Activated B cell treated with CpG ODN at 0.5 μM for 24 hours (primary cell): Measurements from ENCODE around the gene SLC48A1. TPM values are rescaled to one million over a fixed set of nuclear protein-coding genes. Genes with fewer than 3 reads are reported as not detected.

Experiments used
- ATAC-seq: fragments of 200-7000 bp; cut with Tn5 transposase; one replicate; pipeline ENCODE4 v1.10.0; 2021; ENCODE audit warnings: low read depth, mild to moderate bottlenecking, moderate library complexity
- CTCF ChIA-PET: fragments of 350-600 bp; sonication (Branson Sonifier 250); formaldehyde crosslinking; loops from one replicate; lab custom pipeline; 2021; ENCODE audit warnings: antibody characterized with exemption; lab: Charles Lee
- POLR2A ChIA-PET: fragments of 350-600 bp; sonication (Branson Sonifier 250); formaldehyde crosslinking; loops from one replicate; lab custom pipeline; 2021; ENCODE audit warnings: antibody characterized with exemption; lab: Charles Lee
- DNase-seq: peaks from one replicate; pipeline ENCODE4 v3.0.0; 2022
- H3K27ac Mint-ChIP-seq: one replicate; pipeline ENCODE4 v1.8.0; 2020; ENCODE audit warnings: mixed read lengths
- H3K27me3 Mint-ChIP-seq: one replicate; pipeline ENCODE4 v1.8.0; 2021; ENCODE audit warnings: mixed read lengths
- H3K36me3 Mint-ChIP-seq: one replicate; pipeline ENCODE4 v1.8.0; 2021; ENCODE audit warnings: low read depth, mixed read lengths
- H3K4me1 Mint-ChIP-seq: one replicate; pipeline ENCODE4 v1.8.0; 2021; ENCODE audit warnings: mixed read lengths
- H3K4me3 Mint-ChIP-seq: one replicate; pipeline ENCODE4 v1.8.0; 2020; ENCODE audit warnings: mild to moderate bottlenecking, mixed read lengths
- H3K9me3 Mint-ChIP-seq: one replicate; pipeline ENCODE4 v1.8.0; 2020; ENCODE audit warnings: mixed read lengths
- CTCF ChIP-seq: fragments of 200-600 bp; IDR thresholded peaks from one replicate; pipeline ENCODE4 v1.8.0; 2022; ENCODE audit warnings: antibody characterized with exemption, mild to moderate bottlenecking
- intact Hi-C: fragments of 100-400 bp; cut with micrococcal nuclease; formaldehyde crosslinking; loops from one replicate; pipeline ENCODE4 v1.15.1; 2024
- total RNA-seq: library from RNA; stranded (reverse); gene quantifications from 2 replicates; pipeline ENCODE4 v1.2.3, GENCODE V29; 2022

The SLC48A1 gene
- total RNA-seq, 1 donor from 2014 or later, result 12.8 TPM

GRCh38 chr12:47804171-47804570, 31.1 kb downstream of the SLC48A1 start:
- Mint-ChIP-seq H3K4me3 (no peak overlapping the region), H3K9me3 (no peaks in the 10 kb centered on the region), H3K27me3 (no peaks in the 10 kb centered on the region), H3K36me3 (peaks cover 31% of the 10 kb centered on the region), H3K27ac (peak overlapping the region; percentile 93), H3K4me1 (peaks cover 86% of the 10 kb centered on the region)
- CTCF ChIA-PET, result interaction anchor here (1.2 to 6.2 kb wide), 2 partner anchors 33 to 60 kb away, joined by 4 to 70 read pairs; no protein-coding TSS in a partner anchor
- POLR2A ChIA-PET, result interaction anchor here (1.0 to 19.6 kb wide), 4 partner anchors 8 to 30 kb away, joined by 3 to 573 read pairs (median 4); partner anchors contain the start of gene HDAC7
- TF ChIP-seq CTCF, result no peak
- DNase-seq (no peak), ATAC-seq (no peak)
- intact Hi-C loops, result no loop called here

- Mint-ChIP-seq H3K4me1 (peaks cover 93% of the 10 kb centered on the region), H3K9me3 (no peaks in the 10 kb centered on the region), H3K4me3 (no peak overlapping the region), H3K27ac (peak overlapping the region; percentile 93), H3K27me3 (no peaks in the 10 kb centered on the region), H3K36me3 (peaks cover 26% of the 10 kb centered on the region)
- intact Hi-C loops, result no loop called here
- ChIA-PET CTCF (interaction anchor here (1.2 to 6.2 kb wide), 3 partner anchors 32 to 87 kb away, joined by 3 to 70 read pairs (median 4); no protein-coding TSS in a partner anchor), POLR2A (interaction anchor here (19.6 kb wide), 1 partner anchor 29 kb away, joined by 573 read pairs; no protein-coding TSS in a partner anchor)
- no peak for ATAC-seq
- no peak for TF ChIP-seq CTCF
- no peak for DNase-seq
These were observed 32.4 kb downstream of the SLC48A1 start for GRCh38 chr12:47805417-47805816.

- peak overlapping the region; percentile 93 for H3K27ac Mint-ChIP-seq
- TF ChIP-seq CTCF, result no peak
- peaks cover 18% of the 10 kb centered on the region for H3K36me3 Mint-ChIP-seq
- peak overlapping the region; percentile 53 for H3K4me3 Mint-ChIP-seq
- H3K27me3 Mint-ChIP-seq, result no peaks in the 10 kb centered on the region
- no peaks in the 10 kb centered on the region for H3K9me3 Mint-ChIP-seq
- DNase-seq (no peak), ATAC-seq (no peak)
- H3K4me1 Mint-ChIP-seq, result peaks cover 98% of the 10 kb centered on the region
- ChIA-PET POLR2A (interaction anchor here (0.9 to 19.6 kb wide), 9 partner anchors 8 to 298 kb away, joined by 3 to 573 read pairs (median 4); partner anchors contain the start of genes HDAC7, SENP1 and SLC48A1), CTCF (interaction anchor here (1.3 to 6.2 kb wide), 11 partner anchors 10 to 94 kb away, joined by 4 to 70 read pairs (median 9); partner anchors contain the start of gene HDAC7)
- intact Hi-C loops, result no loop called here
These were observed 34.3 kb downstream of the SLC48A1 start for GRCh38 chr12:47807338-47807737.

GRCh38 chr12:47808050-47808449, 35.0 kb downstream of the SLC48A1 start:
- intact Hi-C loops, result loop anchor here (1.0 kb wide), 1 partner anchor 24 kb away; no protein-coding TSS in a partner anchor
- DNase-seq, result peak; percentile 69
- CTCF ChIA-PET, result interaction anchor here (0.8 to 6.2 kb wide), 13 partner anchors 10 to 95 kb away, joined by 3 to 70 read pairs (median 9); partner anchors contain the start of gene HDAC7
- Mint-ChIP-seq H3K4me1 (peaks cover 98% of the 10 kb centered on the region), H3K27me3 (no peaks in the 10 kb centered on the region), H3K36me3 (peaks cover 18% of the 10 kb centered on the region), H3K4me3 (peak overlapping the region; percentile 66), H3K27ac (peak overlapping the region; percentile 93), H3K9me3 (no peaks in the 10 kb centered on the region)
- POLR2A ChIA-PET, result interaction anchor here (0.5 to 19.6 kb wide), 12 partner anchors 8 to 1735 kb away, joined by 3 to 573 read pairs (median 4); partner anchors contain the start of genes HDAC7, RPAP3, SENP1 and SLC48A1
- peak; percentile 35 for ATAC-seq
- TF ChIP-seq CTCF, result no peak
